Cortex of kidney (tissue), 1 donor: Measurements from ENCODE around the gene IRF8.
"Not testable (repeated sequence)": the region's sequence is repeated elsewhere in the genome, so short reads cannot be mapped to it uniquely, and the experiment has no call there.

ENCODE experiments used
- DNase-seq: peaks from one replicate; lab custom pipeline; 2025; lab: John Stamatoyannopoulos, UW

The IRF8 gene

DNA sequence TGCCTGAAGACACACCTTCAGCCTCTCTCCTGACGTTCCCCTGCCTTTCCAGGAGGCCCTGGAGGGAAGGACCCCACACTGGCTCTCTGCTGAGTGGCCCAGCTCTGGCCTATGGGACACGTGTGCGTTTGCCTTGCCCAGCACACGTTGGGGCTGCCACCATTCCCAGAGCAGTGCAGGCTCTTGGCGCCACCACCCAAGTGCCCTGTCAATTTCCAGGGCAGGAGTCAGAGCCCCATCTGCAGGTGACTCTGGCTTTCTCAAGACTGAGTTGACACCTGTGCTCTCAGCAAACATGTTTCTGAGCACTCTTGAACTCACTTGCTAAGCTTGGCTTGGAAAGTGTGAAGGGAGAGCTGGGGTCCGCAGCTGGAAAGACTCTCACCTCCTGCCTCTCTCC lies 4.7 kb upstream of the IRF8 start:
- DNase-seq: no peak

DNA sequence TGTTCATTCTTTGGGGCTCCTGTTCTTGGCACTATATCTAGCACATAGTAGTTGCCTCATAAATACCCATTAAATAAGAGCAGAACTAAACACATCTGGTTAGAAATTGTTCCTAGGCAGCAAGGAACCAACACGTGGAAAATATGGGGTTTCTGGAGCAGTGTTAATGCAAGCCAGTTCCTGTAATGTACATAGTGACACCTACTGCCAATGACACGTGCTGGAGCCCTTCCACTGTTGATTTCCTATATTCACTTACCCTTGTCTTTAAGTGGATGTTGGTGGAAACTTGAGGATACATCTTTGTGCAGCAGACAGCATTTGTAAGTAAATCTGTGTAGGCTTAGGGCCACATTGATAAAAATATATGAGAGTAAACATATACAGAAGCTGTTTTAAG lies 1.6 kb upstream of the IRF8 start:
- DNase-seq: no peak

DNA sequence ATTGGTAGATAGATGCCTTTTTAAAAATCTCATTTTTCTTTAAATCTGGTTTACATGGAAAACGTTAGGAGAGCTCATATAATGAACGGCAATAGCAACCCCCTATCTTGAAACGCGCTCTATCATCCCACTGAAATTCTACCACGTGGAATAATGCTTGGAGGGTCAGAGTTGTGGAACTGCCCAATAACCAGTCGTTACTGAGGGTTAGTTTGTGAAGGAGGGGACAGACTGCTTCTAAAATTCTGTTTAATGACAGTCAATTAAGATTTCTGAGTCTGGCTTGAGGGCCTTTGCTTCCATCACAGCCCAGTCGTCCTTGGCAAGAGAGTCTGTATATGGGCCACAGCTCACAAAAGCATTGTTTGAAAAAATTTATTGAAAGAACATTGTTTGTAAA lies 482 bp downstream of the IRF8 start:
- no peak for DNase-seq

DNA sequence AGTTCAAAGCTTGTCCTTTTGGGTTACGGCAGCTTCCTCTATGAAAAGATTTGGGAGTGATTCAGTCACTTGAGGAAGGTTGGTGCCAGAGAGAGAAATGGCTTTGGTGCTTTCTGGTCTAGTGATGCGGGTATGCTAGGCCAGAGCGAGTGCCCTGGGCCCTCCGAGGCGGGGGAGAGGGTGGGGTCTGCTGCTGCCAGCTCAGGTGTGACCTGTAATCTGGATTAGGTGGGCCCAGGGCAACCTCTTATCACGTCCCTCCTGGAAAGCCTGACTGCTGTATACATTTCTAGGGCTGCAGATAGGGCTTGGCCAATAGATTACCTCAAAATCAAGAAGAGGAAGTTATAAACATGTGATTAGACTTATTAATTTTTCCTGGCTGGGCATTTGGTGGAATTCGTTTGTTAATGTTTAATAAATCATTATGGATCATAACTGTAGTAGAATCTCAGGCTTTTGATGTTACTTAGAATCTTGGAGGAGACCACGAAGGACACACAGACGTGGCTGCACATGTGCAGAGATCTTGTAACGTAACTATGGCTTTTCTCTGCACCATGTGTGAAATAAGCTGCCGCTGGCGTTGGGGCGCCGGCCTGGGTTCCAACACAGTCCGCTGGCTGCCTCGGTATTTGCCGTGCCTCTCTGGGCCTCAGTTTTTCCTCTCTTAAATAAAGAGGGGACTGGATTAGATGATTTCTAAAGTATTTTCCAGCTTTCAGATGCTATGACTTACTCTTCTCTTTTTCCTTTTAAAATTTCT lies 1.2 kb downstream of the IRF8 start:
- no peak for DNase-seq

DNA sequence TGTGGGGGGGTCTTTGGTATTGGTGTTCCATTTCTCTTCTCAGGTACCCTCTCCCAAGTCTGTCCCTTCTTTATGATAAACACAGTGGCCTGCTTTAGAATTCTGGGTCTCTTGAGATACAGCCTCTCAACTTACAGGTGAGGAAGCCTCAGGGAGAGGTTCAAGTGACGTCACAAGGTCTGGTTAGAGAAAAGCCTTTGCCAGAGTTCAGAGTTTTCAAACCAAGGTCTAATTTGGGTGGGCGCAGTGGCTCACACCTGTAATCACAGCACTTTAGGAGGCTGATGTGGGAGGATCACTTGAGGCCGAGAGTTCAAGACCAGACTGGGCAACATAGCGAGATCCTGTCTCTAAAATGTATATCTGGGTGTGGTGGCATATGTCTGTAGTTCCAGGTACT lies 2.1 kb downstream of the IRF8 start:
- DNase-seq: no peak

DNA sequence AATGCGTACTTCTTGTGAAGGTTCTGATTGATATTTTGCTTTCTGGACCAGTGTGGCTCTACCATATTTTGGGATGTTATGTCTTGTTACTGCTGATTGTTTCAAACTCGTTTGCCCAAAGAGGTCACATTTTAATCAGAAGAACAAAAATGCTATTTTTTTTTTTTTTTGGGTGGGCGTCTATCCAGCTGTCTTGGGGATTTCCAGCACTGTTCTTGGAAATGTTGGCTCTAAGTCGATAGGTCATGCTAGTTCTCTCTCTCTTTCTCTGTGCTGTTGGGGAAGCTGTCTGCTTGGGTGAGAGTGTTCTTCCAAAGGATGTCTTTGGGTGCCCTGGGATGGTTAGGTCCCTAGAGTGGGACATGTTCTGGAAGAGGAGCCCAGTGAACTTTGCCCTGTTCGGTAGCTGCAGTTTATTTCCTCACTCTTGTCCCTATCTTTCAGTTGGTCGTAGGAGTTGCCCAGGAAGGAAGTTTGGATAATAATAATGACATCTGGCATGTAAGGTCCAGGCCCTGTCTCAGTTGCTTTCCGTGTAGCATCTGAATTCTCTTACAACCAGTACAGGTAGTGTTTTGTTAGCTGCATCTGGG lies 2.9 kb downstream of the IRF8 start:
- no peak for DNase-seq

DNA sequence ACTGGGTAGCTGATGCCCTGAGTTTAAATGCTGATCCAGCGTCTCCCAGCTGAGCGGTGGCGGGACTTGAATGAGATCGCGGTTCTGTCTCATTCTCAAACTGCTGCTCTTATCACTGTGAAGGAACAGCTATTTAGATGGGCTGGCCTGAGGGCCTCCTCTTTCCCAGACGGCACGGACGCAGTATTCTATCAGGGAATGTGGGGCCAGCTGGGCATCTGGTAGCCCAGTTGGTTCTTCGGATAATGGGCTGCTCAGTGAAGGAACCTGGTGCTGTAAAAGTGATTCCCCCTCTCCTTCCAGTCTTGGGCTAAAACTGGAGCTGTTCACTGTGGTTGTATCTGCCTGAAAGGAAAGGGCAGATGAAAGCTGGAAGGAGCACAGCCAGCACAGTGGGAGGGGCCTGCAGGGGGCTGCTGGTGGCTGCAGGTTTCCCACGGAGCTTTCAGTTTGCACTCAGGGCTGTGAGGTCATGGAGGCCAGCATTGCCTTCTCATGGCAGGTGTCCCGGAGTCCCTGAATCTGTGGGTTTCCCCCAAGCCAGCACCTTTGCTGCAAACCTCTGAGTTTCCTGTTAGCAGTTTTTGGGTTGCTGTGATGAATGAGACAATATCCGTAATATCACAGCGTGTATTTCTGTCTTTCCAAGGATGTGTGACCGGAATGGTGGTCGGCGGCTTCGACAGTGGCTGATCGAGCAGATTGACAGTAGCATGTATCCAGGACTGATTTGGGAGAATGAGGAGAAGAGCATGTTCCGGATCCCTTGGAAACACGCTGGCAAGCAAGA lies 3.6 kb downstream of the IRF8 start:
- DNase-seq: no peak

DNA sequence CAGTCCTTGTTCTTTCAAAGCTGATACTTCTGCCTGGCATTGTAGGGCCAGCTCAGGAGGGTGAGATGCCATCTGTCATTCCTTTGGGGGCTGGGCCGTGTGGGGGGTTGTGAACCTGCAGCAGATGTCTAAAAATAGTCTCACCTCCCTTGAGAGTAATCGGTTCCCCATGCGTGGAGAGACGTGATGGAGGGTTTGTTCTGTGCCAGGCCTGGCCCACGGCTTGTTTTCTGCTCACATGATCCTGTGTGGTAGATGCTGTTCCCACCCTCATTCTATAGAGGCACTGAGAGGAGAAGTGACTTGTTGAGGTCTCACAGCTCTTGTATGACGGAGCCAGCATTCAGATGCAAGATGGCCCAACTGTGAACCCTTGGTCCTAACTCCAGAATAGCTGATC lies 4.6 kb downstream of the IRF8 start:
- DNase-seq: no peak

DNA sequence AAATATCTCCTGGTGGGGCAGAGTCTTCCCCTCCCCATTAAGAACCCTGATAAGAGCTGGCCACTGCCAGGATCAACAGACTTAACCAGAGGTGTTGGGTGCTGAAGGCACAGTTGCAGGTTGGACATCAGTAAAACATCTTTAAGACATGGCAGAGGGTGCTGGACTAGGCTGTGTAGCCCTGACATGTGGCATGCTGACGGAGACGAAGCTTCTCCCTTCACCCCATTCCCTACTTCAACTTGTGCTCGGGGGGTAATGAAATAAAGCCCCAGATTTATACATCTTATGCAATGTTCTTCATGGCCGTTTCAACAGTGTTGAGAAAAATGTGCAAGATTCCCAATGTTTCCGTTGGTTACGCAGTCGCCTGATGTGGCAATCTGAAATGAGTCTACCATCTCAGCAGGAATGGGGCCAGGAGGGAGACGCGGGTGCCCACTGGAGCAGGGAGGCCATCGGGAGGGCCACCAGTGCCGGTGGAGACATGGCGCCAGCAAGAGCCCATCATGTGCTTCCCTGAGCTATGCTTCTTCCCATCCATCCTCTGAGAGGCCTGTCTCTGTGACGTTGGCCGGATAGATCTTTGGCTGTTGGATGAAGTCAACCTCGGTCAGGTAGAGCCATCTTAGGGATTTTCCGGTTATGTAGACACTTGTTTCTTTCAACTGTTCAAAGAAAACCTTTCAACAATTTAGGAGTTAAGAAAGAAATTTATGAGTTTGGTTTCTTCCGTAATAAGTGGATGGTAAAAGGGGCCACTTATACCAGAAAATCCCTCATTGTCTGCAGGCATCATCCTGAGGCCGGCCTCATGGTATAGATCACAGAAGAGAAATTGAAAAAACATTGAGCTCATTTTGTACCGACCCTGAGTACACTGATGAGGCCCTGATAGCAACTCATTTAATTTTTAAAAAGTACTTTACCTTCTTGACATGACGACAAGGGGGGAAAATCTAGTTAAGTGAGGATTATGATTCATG lies 6.4 kb downstream of the IRF8 start:
- DNase-seq: no peak

DNA sequence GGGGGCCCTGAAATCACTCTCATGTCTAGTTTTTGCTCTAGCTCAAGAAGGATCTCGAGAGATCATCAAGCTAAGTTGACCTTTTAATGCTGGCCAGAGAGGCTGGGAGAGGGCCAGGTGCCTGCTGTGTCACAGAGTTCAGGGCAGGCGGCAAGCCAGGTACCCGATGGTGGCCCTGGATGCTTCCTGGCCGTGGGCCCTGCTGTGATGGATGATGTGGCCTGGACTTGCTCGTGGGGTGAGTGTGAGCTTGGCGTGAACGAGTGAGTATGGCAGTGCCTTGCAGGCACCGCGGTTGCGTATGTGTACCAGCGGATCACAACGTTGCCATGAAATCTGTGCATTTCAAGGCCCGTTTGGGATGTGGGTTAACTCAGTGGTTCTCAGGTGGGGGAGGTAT lies 7.4 kb downstream of the IRF8 start:
- no peak for DNase-seq

DNA sequence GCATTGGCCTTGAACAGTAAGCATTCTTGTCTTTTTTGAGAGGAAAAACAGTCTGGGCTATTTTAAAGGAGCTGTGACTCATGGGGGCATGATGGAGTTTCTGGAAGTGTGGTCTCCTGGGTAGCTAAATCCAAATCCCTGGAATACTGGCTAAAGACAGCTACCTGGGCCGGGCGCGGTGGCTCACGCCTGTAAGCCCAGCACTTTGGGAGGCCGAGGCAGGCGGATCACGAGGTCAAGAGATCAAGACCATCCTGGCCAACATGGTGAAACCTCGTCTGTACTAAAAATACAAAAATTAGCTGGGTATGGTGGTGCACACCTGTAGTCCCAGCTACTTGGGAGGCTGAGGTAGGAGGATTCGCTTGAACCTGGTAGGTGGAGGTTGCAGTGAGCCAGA lies 8.3 kb downstream of the IRF8 start:
- DNase-seq: not testable (repeated sequence)

DNA sequence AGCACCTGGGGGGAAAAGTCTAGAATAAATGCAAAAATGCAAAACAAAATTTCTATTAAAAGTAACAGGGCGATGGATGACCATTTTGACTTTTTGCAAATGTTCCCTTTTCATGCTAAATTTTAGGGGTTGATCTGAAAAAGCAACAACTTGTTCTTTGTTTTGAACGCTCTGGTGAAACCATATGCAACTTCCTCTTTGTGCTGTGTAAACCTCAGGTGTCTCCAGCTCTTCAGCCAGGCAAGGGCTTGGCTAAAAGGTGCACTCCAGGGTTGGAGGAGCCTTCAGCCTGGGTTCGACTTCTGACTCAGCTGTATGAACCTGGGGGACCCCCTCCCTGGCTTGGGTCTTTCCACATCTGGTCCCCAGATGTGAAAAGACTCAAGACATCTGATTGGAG lies 9.5 kb downstream of the IRF8 start:
- DNase-seq: no peak

DNA sequence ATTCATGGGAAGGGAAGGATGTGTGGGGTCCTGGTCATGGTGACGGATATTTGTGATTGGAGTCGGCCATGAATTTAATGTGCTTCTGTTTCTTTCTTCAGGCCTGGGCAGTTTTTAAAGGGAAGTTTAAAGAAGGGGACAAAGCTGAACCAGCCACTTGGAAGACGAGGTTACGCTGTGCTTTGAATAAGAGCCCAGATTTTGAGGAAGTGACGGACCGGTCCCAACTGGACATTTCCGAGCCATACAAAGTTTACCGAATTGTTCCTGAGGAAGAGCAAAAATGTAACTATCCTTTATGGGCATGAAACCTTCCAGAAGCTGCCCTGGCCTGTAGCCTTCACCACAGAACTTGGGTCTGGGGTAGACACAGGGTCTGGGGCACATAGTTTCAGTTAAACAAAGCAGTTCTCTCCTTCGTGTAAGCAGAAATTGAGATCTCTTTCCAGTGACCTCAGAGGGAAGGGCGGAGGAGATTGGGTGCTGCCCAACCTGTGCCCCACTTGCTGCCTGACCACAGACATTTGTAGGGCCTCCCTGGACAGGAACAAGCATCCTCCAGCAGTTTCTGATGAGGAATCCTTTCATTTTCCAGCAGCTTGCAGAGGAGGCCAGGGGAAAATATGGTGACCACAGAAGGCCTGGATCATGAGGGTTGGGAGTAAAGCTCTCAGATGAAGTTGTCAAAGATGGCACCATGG lies 10.1 kb downstream of the IRF8 start:
- no peak for DNase-seq

DNA sequence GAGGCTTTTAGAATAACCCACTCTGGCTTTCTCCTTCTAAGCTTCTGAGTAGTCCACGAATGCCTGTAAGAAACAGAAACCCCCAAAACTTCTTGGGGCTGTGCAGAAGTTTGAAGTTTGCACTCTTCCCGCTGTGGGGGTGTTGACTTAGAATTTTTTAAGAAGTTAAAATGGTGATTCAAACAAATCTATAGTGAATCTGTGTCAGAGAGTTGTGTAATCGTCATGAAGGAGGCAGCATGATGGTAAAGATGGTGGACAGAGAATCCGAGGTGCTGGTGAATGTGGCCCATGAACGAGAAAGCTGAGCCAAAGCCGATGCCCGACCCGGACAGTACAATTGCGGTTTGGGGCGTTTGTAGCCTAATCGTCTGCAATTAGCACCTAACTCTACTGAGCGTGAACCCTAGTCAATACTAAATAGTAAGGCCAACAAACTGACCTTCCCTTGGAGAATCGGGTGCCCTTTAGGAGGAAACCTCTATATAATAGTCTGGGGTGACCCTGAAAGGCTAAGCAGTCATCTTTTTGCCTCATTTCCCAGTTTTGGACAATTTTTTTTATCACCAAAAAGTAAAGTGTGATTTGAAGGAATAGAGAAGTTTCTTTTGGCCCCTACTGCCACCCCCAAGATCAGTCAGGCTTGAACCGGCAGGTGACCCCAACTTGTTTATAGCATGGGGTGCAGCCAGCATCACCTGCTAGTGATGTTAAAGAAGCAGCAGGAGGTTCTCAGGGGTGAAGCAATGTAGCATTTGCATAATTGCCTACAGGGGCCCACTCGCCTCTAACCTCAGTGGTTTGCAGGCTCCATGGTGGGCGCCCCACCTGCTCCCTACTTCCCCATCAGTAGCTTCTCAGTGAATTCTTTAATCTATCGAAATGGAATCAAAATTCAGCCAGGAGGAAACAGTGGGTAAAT lies 11.2 kb downstream of the IRF8 start:
- no peak for DNase-seq

DNA sequence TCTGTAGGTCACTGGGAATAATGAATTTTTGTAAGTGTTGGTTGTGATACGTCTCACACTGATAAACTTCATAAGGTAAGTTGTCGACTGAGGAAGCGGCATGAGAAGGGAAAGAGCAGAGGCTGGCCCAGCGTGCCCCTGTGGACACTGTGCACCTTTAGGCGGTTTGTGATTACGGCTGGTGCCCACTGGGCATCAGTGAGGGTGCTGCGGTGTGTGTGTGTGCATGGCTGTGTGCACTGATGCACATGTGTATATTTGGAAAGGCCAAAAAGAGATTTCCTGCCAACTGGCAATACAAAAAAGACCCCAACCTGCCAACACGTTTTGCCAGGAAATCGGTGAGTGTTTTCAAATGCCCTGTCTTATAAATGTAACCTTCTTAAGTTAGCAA lies 11.9 kb downstream of the IRF8 start:
- no peak for DNase-seq

DNA sequence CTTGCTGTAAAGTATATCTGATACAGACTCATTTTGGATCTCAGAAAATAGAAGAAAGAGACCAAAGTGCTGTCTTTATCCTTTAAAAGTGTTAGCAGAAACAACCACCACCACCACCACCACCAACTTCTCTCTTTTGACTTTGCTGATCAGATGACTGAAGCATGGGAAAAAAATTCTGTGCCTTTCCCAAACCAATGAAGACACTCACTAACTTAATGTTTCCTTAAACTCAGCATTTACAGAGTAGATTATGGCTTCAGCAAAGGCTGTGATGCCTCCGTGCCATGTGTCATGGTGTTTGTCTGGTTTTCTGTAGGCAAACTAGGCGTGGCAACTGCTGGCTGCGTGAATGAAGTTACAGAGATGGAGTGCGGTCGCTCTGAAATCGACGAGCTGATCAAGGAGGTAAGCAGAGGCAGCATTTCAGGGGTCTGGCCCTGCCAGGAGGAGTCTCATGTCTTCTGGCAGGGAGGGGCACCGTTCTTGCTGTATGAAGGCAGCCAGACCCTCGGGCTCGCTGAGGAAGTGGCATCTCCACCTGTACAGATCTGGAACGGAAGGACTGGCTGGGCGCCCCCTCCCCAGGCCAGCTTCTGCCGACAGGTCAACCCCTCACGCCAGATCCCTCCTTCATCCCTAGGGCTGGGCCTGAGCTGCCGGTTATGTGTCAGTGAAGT lies 12.4 kb downstream of the IRF8 start:
- DNase-seq: no peak

DNA sequence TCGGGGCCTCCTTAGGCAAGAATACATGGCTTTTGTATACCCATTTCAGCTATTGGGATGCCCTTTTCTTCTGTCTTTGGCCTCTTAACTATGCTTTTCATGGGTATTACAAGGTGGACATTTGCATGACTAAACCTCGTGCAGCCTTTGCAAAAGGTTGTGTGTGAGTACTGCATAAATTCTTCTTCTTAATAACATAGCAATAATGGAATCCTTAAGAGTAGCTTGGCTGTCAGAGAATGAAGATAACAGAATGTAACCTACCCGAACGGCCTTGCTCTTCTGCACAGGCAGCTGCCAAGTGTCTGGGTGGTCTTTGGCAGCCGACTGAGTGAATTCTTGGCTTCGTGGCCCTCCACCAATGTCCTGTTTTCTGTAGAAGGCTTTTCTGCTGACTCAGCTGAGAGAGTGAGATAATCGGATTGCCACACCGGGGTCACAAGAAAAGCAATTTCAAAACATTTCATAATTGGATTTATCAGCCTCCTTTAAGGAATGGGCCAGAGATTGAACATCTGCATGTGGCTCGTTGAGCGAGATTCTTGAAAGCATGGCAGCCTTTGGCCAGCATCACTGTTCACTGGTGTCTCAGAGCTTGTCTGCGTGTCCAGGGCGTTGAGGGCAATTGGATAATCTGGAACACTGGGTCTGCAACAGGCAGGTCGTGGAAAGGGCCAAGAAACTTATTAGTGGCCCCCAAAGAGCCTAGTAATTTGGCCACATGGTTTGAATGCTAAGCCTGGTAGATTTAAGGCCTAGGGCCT lies 13.4 kb downstream of the IRF8 start:
- no peak for DNase-seq

DNA sequence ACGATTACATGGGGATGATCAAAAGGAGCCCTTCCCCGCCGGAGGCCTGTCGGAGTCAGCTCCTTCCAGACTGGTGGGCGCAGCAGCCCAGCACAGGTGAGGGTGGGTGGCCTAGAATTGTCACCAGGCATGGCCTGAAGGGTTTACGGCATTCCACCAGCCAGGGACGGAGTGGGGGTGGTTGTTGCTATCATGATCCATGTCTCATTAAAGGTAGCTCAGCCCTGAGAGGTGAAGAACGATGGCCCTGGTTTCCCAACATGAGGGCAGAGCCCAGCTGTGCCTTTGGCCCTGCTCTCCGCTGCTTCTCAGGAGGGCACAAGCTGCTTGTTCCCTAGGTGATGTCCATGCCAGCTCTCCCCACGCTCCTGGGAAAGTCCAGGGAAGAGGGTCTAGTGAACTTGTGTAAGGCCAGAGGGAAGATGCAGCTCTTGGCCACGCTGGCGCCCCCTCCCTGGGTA lies 14.2 kb downstream of the IRF8 start:
- DNase-seq: no peak
